KOPT-K1 (cell line): ENCODE data around the gene P2RY2.
"Not testable (repeated sequence)": the region's sequence is repeated elsewhere in the genome, so short reads cannot be mapped to it uniquely, and the experiment has no call there.

Experiments
- H3K27ac ChIP-seq: fragments of 200-600 bp; sonication (generic); 2 replicates; pipeline ENCODE4 v1.5.1; 2016; ENCODE audit warnings: antibody characterized with exemption, mild to moderate bottlenecking, low read depth, low read length; ENCODE audit not compliant: poor library complexity, severe bottlenecking
- H3K36me3 ChIP-seq: fragments of 200-600 bp; sonication (generic); 2 replicates; pipeline ENCODE4 v1.5.1; 2017; ENCODE audit warnings: antibody characterized with exemption, mild to moderate bottlenecking, low read length, moderate library complexity; ENCODE audit not compliant: insufficient read depth
- H3K9me3 ChIP-seq: fragments of 200-600 bp; sonication (generic); 2 replicates; pipeline ENCODE4 v1.5.1; 2017; ENCODE audit warnings: antibody characterized with exemption, low read length, mild to moderate bottlenecking; ENCODE audit not compliant: insufficient read depth, poor library complexity, severe bottlenecking

The P2RY2 gene

GRCh38 chr11:73225851-73226250 is 7.8 kb downstream of the P2RY2 start:
- Histone ChIP-seq H3K27ac (no peak overlapping the region), H3K36me3 (no peaks in the 10 kb centered on the region)

GRCh38 chr11:73226297-73227006 is 8.4 kb downstream of the P2RY2 start:
- Histone ChIP-seq H3K36me3 (no peaks in the 10 kb centered on the region), H3K9me3 (no peaks in the 10 kb centered on the region), H3K27ac (no peak overlapping the region)

More at GRCh38 chr11:73225851-73226250, 7.8 kb downstream of the P2RY2 start:
- no peaks in the 10 kb centered on the region for H3K9me3 ChIP-seq

GRCh38 chr11:73227571-73228211 is 9.6 kb downstream of the P2RY2 start:
- Histone ChIP-seq H3K27ac (no peak overlapping the region), H3K36me3 (no peaks in the 10 kb centered on the region), H3K9me3 (no peaks in the 10 kb centered on the region)

- Histone ChIP-seq H3K36me3 (no peaks in the 10 kb centered on the region), H3K27ac (no peak overlapping the region), H3K9me3 (no peaks in the 10 kb centered on the region)
Measured at GRCh38 chr11:73228268-73229134, 10.4 kb downstream of the P2RY2 start.

- Histone ChIP-seq H3K36me3 (no peaks in the 10 kb centered on the region), H3K27ac (no peak overlapping the region), H3K9me3 (no peaks in the 10 kb centered on the region)
Measured at GRCh38 chr11:73229321-73229895, 11.3 kb downstream of the P2RY2 start.

GRCh38 chr11:73229896-73230875 is 12.1 kb downstream of the P2RY2 start:
- H3K27ac ChIP-seq = no peak overlapping the region
- no peaks in the 10 kb centered on the region for H3K36me3 ChIP-seq
- H3K9me3 ChIP-seq = no peaks in the 10 kb centered on the region

GRCh38 chr11:73230931-73231330 is 12.8 kb downstream of the P2RY2 start:
- no peaks in the 10 kb centered on the region for H3K36me3 ChIP-seq
- H3K27ac ChIP-seq = no peak overlapping the region
- no peaks in the 10 kb centered on the region for H3K9me3 ChIP-seq

- not testable (repeated sequence) for H3K27ac ChIP-seq, H3K36me3 ChIP-seq, H3K9me3 ChIP-seq
Measured at GRCh38 chr11:73232487-73232886, 14.4 kb downstream of the P2RY2 start.

- Histone ChIP-seq H3K9me3 (no peaks in the 10 kb centered on the region), H3K27ac (no peak overlapping the region), H3K36me3 (no peaks in the 10 kb centered on the region)
Measured at GRCh38 chr11:73233211-73233610, 15.1 kb downstream of the P2RY2 start.

GRCh38 chr11:73233692-73234470 is 15.8 kb downstream of the P2RY2 start:
- Histone ChIP-seq H3K9me3 (no peaks in the 10 kb centered on the region), H3K27ac (no peak overlapping the region), H3K36me3 (no peaks in the 10 kb centered on the region)

GRCh38 chr11:73234471-73235181 is 16.5 kb downstream of the P2RY2 start:
- no peak overlapping the region for H3K27ac ChIP-seq
- no peaks in the 10 kb centered on the region for H3K9me3 ChIP-seq
- H3K36me3 ChIP-seq = no peaks in the 10 kb centered on the region

- no peaks in the 10 kb centered on the region for H3K9me3 ChIP-seq
- no peaks in the 10 kb centered on the region for H3K36me3 ChIP-seq
- H3K27ac ChIP-seq = no peak overlapping the region
Measured at GRCh38 chr11:73235236-73235786, 17.2 kb downstream of the P2RY2 start.

GRCh38 chr11:73236205-73236765 is 18.2 kb downstream of the P2RY2 start:
- Histone ChIP-seq H3K36me3 (no peaks in the 10 kb centered on the region), H3K27ac (no peak overlapping the region), H3K9me3 (no peaks in the 10 kb centered on the region)
